GM21423 (cell line): ENCODE results near the gene THOC3.
"Not testable (repeated sequence)": the region's sequence is repeated elsewhere in the genome, so short reads cannot be mapped to it uniquely, and the experiment has no call there.

Experiments used
- ATAC-seq: cut with Tn5 transposase; IDR thresholded peaks from one replicate; pipeline ENCODE4 v1.9.1; 2021; ENCODE audit warnings: mild to moderate bottlenecking, moderate library complexity; ENCODE audit not compliant: unreplicated experiment

Gene THOC3

GRCh38 chr5:175967471-175968372 lies at the start of gene THOC3:
TSS of gene THOC3 (minus strand) at chr5:175968315. CDS start at chr5:175968208, 107 bp downstream.
- peak; percentile 98 for ATAC-seq

- not testable (repeated sequence) for ATAC-seq
Measured at GRCh38 chr5:176017324-176017723, 49.2 kb upstream of the THOC3 start.

- ATAC-seq = not testable (repeated sequence)
Measured at GRCh38 chr5:176014360-176014759, 46.2 kb upstream of the THOC3 start.

GRCh38 chr5:176011088-176011487 lies 43.0 kb upstream of the THOC3 start:
- ATAC-seq = not testable (repeated sequence)

- ATAC-seq = not testable (repeated sequence)
Measured at GRCh38 chr5:176010202-176010601, 42.1 kb upstream of the THOC3 start.

GRCh38 chr5:176007220-176007619 lies 39.1 kb upstream of the THOC3 start:
- ATAC-seq = not testable (repeated sequence)

- ATAC-seq = not testable (repeated sequence)
Measured at GRCh38 chr5:176006819-176007218, 38.7 kb upstream of the THOC3 start.

- not testable (repeated sequence) for ATAC-seq
Measured at GRCh38 chr5:175997979-175998378, 29.9 kb upstream of the THOC3 start.

GRCh38 chr5:175997495-175997894 lies 29.4 kb upstream of the THOC3 start:
- not testable (repeated sequence) for ATAC-seq

GRCh38 chr5:175996791-175997190 lies 28.7 kb upstream of the THOC3 start:
- ATAC-seq = not testable (repeated sequence)

- not testable (repeated sequence) for ATAC-seq
Measured at GRCh38 chr5:175995506-175995905, 27.4 kb upstream of the THOC3 start.

- not testable (repeated sequence) for ATAC-seq
Measured at GRCh38 chr5:175979371-175979995, 11.4 kb upstream of the THOC3 start.

GRCh38 chr5:175968381-175968780 lies 266 bp upstream of the THOC3 start:
- peak; percentile 36 for ATAC-seq

GRCh38 chr5:175962329-175962728 lies 5.8 kb downstream of the THOC3 start:
- not testable (repeated sequence) for ATAC-seq

GRCh38 chr5:175960228-175960627 lies 7.9 kb downstream of the THOC3 start:
- not testable (repeated sequence) for ATAC-seq

- ATAC-seq = not testable (repeated sequence)
Measured at GRCh38 chr5:175958515-175958914, 9.6 kb downstream of the THOC3 start.

GRCh38 chr5:175954107-175954506 lies 14.0 kb downstream of the THOC3 start:
- not testable (repeated sequence) for ATAC-seq

- not testable (repeated sequence) for ATAC-seq
Measured at GRCh38 chr5:175952810-175953209, 15.3 kb downstream of the THOC3 start.

- not testable (repeated sequence) for ATAC-seq
Measured at GRCh38 chr5:175951339-175951969, 16.7 kb downstream of the THOC3 start.

GRCh38 chr5:175948329-175949108 lies 19.6 kb downstream of the THOC3 start:
- ATAC-seq = not testable (repeated sequence)
